Mesodermal cell (in vitro differentiated cells): ENCODE data around the gene RPTOR.

Experiments
- H3K27ac ChIP-seq: 2 replicates; pipeline ENCODE4 v1.7.0; 2013; ENCODE audit warnings: mild to moderate bottlenecking, low read depth, low read length, moderate library complexity; ENCODE audit not compliant: severe bottlenecking
- H3K36me3 ChIP-seq: 2 replicates; pipeline ENCODE4 v1.7.1; 2013; ENCODE audit warnings: mild to moderate bottlenecking, low read length, moderate library complexity; ENCODE audit not compliant: control insufficient read depth, insufficient read depth
- H3K4me1 ChIP-seq: one replicate; pipeline ENCODE4 v1.7.1; 2013; ENCODE audit warnings: mild to moderate bottlenecking, low read length; ENCODE audit not compliant: insufficient read depth, control insufficient read depth, poor library complexity, severe bottlenecking
- H3K4me3 ChIP-seq: 2 replicates; pipeline ENCODE4 v1.7.0; 2013; ENCODE audit warnings: low read length, control low read depth, mild to moderate bottlenecking; ENCODE audit not compliant: insufficient read depth, poor library complexity, severe bottlenecking; ENCODE audit errors: extremely low read depth
- H3K9me3 ChIP-seq: 2 replicates; pipeline ENCODE4 v1.7.1; 2013; ENCODE audit warnings: mild to moderate bottlenecking, low read length, moderate library complexity; ENCODE audit not compliant: control insufficient read depth
- WGBS, 2 experiments: methylation state at CpG; one replicate each; pipeline ENCODE4 v1.1.5; 2013; ENCODE audit warnings: missing lambda C conversion rate in 2 of 2; ENCODE audit not compliant: insufficient coverage in 2 of 2; 5-methylcytosine and 5-hydroxymethylcytosine counted together

The RPTOR gene

DNA sequence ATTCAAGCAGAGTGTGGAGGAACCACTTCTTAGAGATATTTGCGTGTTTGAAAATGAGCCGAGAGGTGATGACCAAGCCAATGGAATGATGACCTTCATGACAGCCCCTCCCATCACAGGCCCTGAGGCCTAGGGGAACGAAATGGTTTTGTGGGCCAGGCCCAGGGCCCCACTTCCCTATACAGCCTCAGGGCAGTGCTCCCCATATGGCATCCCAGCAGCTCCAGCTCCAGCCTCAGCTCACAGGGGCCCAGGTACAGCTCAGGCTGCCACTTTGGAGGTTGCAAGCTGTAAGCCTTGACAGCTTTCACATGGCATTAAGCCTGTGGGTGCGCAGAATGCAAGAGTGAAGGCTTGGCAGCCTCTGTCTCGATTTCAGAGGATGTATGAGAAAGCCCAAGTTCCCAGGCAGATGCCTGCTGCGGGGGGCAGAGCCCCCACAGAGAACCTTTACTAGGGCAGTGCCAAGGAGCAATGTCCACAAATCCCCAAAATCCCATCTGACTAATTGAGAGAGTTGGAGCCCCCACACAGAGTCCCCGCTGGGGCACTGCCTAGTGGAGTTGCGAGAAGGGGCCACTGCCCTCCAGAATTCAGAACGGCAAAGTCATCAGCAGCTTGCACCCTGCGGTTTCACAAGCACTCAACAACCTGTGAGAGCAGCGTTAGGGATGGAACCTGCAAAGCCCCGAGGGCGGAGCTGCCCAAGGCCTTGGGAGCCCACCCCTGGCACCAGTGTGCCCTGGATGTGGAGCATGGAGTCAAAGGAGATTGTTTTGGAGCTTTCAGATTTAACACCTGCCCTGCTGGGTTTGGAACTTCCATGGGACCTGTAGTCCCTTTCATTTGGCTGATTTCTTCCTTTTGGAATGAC, 468.2 kb downstream of the RPTOR start:
- H3K4me3 ChIP-seq = no peak overlapping the region
- no peaks in the 10 kb centered on the region for H3K36me3 ChIP-seq
- no peak overlapping the region for H3K27ac ChIP-seq
- peaks cover 13% of the 10 kb centered on the region for H3K9me3 ChIP-seq
- 90 to 93% methylated on average over 12 of the region's 13 CpGs for WGBS, 2 experiments
- H3K4me1 ChIP-seq = no peaks in the 10 kb centered on the region

- Histone ChIP-seq H3K36me3 (no peaks in the 10 kb centered on the region), H3K4me3 (no peak overlapping the region), H3K9me3 (peaks cover 13% of the 10 kb centered on the region), H3K4me1 (peaks cover 4% of the 10 kb centered on the region), H3K27ac (no peak overlapping the region)
- WGBS, 2 experiments = 58 to 77% methylated on average over 3 to 5 of the region's 6 CpGs
Measured at GRCh38 chr17:81013642-81014041, 469.0 kb downstream of the RPTOR start.

- no peak overlapping the region for H3K27ac ChIP-seq
- peaks cover 13% of the 10 kb centered on the region for H3K9me3 ChIP-seq
- peaks cover 4% of the 10 kb centered on the region for H3K4me1 ChIP-seq
- H3K36me3 ChIP-seq = no peaks in the 10 kb centered on the region
- WGBS, 2 experiments = no CpG with 5 or more reads among the region's 1 CpG
- H3K4me3 ChIP-seq = no peak overlapping the region
Measured at GRCh38 chr17:81015136-81015535, 470.5 kb downstream of the RPTOR start.
